Loucy (cell line): ENCODE measurements around the gene CPA1.

Experiments used
- H2AFZ ChIP-seq: fragments of 200-600 bp; sonication (generic); 2 replicates; pipeline ENCODE4 v1.6.0; 2016; ENCODE audit warnings: antibody characterized with exemption, mild to moderate bottlenecking, low read length, moderate library complexity
- H3F3A ChIP-seq: fragments of 200-600 bp; 2 replicates; pipeline ENCODE4 v1.6.0; 2016; ENCODE audit warnings: antibody characterized with exemption, low read depth, mild to moderate bottlenecking
- H3K27me3 ChIP-seq: fragments of 200-600 bp; sonication (generic); 2 replicates; pipeline ENCODE4 v1.6.1; 2014; ENCODE audit warnings: low read length, mild to moderate bottlenecking; ENCODE audit not compliant: insufficient read depth, poor library complexity, severe bottlenecking
- H3K36me3 ChIP-seq: fragments of 200-600 bp; sonication (generic); 2 replicates; pipeline ENCODE4 v1.6.1; 2016; ENCODE audit warnings: low read length; ENCODE audit not compliant: insufficient read depth
- H3K4me1 ChIP-seq: fragments of 200-600 bp; sonication (generic); 2 replicates; pipeline ENCODE4 v1.5.1; 2014; ENCODE audit warnings: low read length, mild to moderate bottlenecking; ENCODE audit not compliant: insufficient read depth, poor library complexity, severe bottlenecking
- H3K4me2 ChIP-seq: fragments of 200-600 bp; sonication (generic); 2 replicates; pipeline ENCODE4 v1.6.0; 2014; ENCODE audit warnings: antibody characterized with exemption, low read length, low read depth, mild to moderate bottlenecking; ENCODE audit not compliant: poor library complexity, severe bottlenecking
- H3K4me3 ChIP-seq: fragments of 200-600 bp; sonication (generic); 2 replicates; pipeline ENCODE4 v1.5.1; 2014; ENCODE audit warnings: low read length, mild to moderate bottlenecking, mixed read lengths; ENCODE audit not compliant: poor library complexity, severe bottlenecking
- H3K79me2 ChIP-seq: fragments of 200-600 bp; sonication (generic); 2 replicates; pipeline ENCODE4 v1.6.1; 2014; ENCODE audit warnings: low read length; ENCODE audit not compliant: insufficient read depth
- H3K9ac ChIP-seq: fragments of 200-600 bp; sonication (generic); 2 replicates; pipeline ENCODE4 v1.6.0; 2014; ENCODE audit warnings: mild to moderate bottlenecking, low read depth, low read length, moderate library complexity; ENCODE audit not compliant: poor library complexity, severe bottlenecking
- H3K9me2 ChIP-seq: fragments of 200-600 bp; sonication (generic); replicated peaks from 2 replicates; pipeline ENCODE4 v1.6.1; 2016; ENCODE audit warnings: low read depth, low read length, mixed read lengths
- H3K9me3 ChIP-seq: fragments of 200-600 bp; sonication (generic); 2 replicates; pipeline ENCODE4 v1.6.1; 2014; ENCODE audit warnings: mild to moderate bottlenecking, antibody characterized with exemption, low read length, low read depth; ENCODE audit not compliant: insufficient read depth
- H4K20me1 ChIP-seq: fragments of 200-600 bp; sonication (generic); 2 replicates; pipeline ENCODE4 v1.6.0; 2014; ENCODE audit warnings: antibody characterized with exemption, low read length, mild to moderate bottlenecking; ENCODE audit not compliant: insufficient read depth, poor library complexity, severe bottlenecking
- CTCF ChIP-seq: fragments of 200-600 bp; sonication (generic); conservative IDR thresholded peaks from 2 replicates; pipeline ENCODE4 v1.5.1; 2014; ENCODE audit warnings: mild to moderate bottlenecking, antibody characterized with exemption, low read length
- EZH2phosphoT487 ChIP-seq: fragments of 200-600 bp; IDR thresholded peaks from 2 replicates; pipeline ENCODE4 v1.6.1; 2018; ENCODE audit warnings: antibody characterized with exemption, mild to moderate bottlenecking, moderate library complexity, borderline replicate concordance

The CPA1 gene

GRCh38 chr7:130379921-130380860 lies at the start of gene CPA1:
TSS of gene CPA1 (plus strand) at chr7:130380494. CDS start at chr7:130380521, 27 bp downstream.
- no peaks in the 10 kb centered on the region for H3F3A ChIP-seq
- H3K27me3 ChIP-seq: no peaks in the 10 kb centered on the region
- H3K4me2 ChIP-seq: no peak within 1 kb of the TSS
- no peaks in the 10 kb centered on the region for H3K36me3 ChIP-seq
- no peak for TF ChIP-seq CTCF
- no peak for TF ChIP-seq EZH2phosphoT487
- H3K79me2 ChIP-seq: no peaks in the 10 kb centered on the region
- no peak within 1 kb of the TSS for H3K9ac ChIP-seq
- H4K20me1 ChIP-seq: no peaks in the 10 kb centered on the region
- no peaks in the 10 kb centered on the region for H3K9me2 ChIP-seq
- H2AFZ ChIP-seq: no peak within 1 kb of the TSS
- H3K9me3 ChIP-seq: peaks cover 9% of the 10 kb centered on the region; the same call in 1 of the 2 replicates
- no peaks in the 10 kb centered on the region for H3K4me1 ChIP-seq
- no peak within 1 kb of the TSS for H3K4me3 ChIP-seq

- no peaks in the 10 kb centered on the region for H3F3A ChIP-seq
- no peaks in the 10 kb centered on the region for H3K27me3 ChIP-seq
- no peaks in the 10 kb centered on the region for H3K36me3 ChIP-seq
- H3K9me3 ChIP-seq: no peaks in the 10 kb centered on the region
- no peaks in the 10 kb centered on the region for H3K9me2 ChIP-seq
- no peak overlapping the region for H3K4me3 ChIP-seq
- H3K79me2 ChIP-seq: no peaks in the 10 kb centered on the region
- H2AFZ ChIP-seq: no peak overlapping the region
- no peak overlapping the region for H3K4me2 ChIP-seq
- H3K4me1 ChIP-seq: no peaks in the 10 kb centered on the region
- no peak overlapping the region for H3K9ac ChIP-seq
- no peaks in the 10 kb centered on the region for H4K20me1 ChIP-seq
- TF ChIP-seq CTCF (no peak), EZH2phosphoT487 (no peak)
Observed at GRCh38 chr7:130332259-130333053, 47.8 kb upstream of the CPA1 start.

- H3K79me2 ChIP-seq: no peaks in the 10 kb centered on the region
- no peaks in the 10 kb centered on the region for H3K9me2 ChIP-seq
- H3F3A ChIP-seq: no peaks in the 10 kb centered on the region
- H3K27me3 ChIP-seq: no peaks in the 10 kb centered on the region
- H3K4me1 ChIP-seq: no peaks in the 10 kb centered on the region
- no peak overlapping the region for H2AFZ ChIP-seq
- no peak overlapping the region for H3K4me3 ChIP-seq
- no peak overlapping the region for H3K4me2 ChIP-seq
- no peaks in the 10 kb centered on the region for H3K9me3 ChIP-seq
- TF ChIP-seq EZH2phosphoT487: no peak
- no peak for TF ChIP-seq CTCF
- no peaks in the 10 kb centered on the region for H3K36me3 ChIP-seq
- H3K9ac ChIP-seq: no peak overlapping the region
- no peaks in the 10 kb centered on the region for H4K20me1 ChIP-seq
Observed at GRCh38 chr7:130333832-130334231, 46.5 kb upstream of the CPA1 start.
